ENCODE results near the gene ABR. TPM values are rescaled to one million over a fixed set of nuclear protein-coding genes. Genes with fewer than 3 reads are reported as not detected.
"Not testable (repeated sequence)": the region's sequence is repeated elsewhere in the genome, so short reads cannot be mapped to it uniquely, and the experiment has no call there.

ABR gene
- total RNA-seq, 2 donors from 2014 or later: 80.7 to 82.7 TPM

- H3K27ac ChIP-seq: no peak overlapping the region
- intact Hi-C loops (cut with DNase I): no loop called here
- H3K4me1 ChIP-seq (replicated peaks): no peaks in the 10 kb centered on the region
- WGBS: 85% methylated on average over 15 of the region's 15 CpGs
- H3K4me3 ChIP-seq: no peak overlapping the region
- H3K27me3 ChIP-seq (replicated peaks; ENCODE audit: insufficient read depth): no peaks in the 10 kb centered on the region
- TF ChIP-seq POLR2AphosphoS5 (IDR thresholded peaks at IDR 0.05): no peak
- TF ChIP-seq, protein P1, sequence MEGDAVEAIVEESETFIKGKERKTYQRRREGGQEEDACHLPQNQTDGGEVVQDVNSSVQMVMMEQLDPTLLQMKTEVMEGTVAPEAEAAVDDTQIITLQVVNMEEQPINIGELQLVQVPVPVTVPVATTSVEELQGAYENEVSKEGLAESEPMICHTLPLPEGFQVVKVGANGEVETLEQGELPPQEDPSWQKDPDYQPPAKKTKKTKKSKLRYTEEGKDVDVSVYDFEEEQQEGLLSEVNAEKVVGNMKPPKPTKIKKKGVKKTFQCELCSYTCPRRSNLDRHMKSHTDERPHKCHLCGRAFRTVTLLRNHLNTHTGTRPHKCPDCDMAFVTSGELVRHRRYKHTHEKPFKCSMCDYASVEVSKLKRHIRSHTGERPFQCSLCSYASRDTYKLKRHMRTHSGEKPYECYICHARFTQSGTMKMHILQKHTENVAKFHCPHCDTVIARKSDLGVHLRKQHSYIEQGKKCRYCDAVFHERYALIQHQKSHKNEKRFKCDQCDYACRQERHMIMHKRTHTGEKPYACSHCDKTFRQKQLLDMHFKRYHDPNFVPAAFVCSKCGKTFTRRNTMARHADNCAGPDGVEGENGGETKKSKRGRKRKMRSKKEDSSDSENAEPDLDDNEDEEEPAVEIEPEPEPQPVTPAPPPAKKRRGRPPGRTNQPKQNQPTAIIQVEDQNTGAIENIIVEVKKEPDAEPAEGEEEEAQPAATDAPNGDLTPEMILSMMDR (IDR thresholded peaks at IDR 0.05): no peak
- no peak for TF ChIP-seq POLR2A (IDR thresholded peaks at IDR 0.05)
- DNase-seq (ENCODE audit: low spot score): no peak
- peaks cover 0 to 3% of the 10 kb centered on the region in 2 donors for H3K36me3 ChIP-seq
- no peaks in the 10 kb centered on the region for H3K9me3 ChIP-seq
Measured at GRCh38 chr17:1076299-1076981, 103.3 kb downstream of the ABR start.

GRCh38 chr17:1074886-1075605 is 104.7 kb downstream of the ABR start:
- no peak overlapping the region for H3K4me3 ChIP-seq
- TF ChIP-seq, protein P1 (IDR thresholded peaks at IDR 0.05): no peak
- TF ChIP-seq POLR2AphosphoS5 (IDR thresholded peaks at IDR 0.05) (no peak), POLR2A (IDR thresholded peaks at IDR 0.05) (no peak)
- H3K27me3 ChIP-seq (replicated peaks; ENCODE audit: insufficient read depth): no peaks in the 10 kb centered on the region
- H3K4me1 ChIP-seq (replicated peaks): no peaks in the 10 kb centered on the region
- peaks cover 0 to 5% of the 10 kb centered on the region in 2 donors for H3K36me3 ChIP-seq
- no peak overlapping the region for H3K27ac ChIP-seq
- 85% methylated on average over 17 of the region's 20 CpGs for WGBS
- intact Hi-C loops (cut with DNase I): no loop called here
- H3K9me3 ChIP-seq: no peaks in the 10 kb centered on the region
- no peak for DNase-seq (ENCODE audit: low spot score)

DNA sequence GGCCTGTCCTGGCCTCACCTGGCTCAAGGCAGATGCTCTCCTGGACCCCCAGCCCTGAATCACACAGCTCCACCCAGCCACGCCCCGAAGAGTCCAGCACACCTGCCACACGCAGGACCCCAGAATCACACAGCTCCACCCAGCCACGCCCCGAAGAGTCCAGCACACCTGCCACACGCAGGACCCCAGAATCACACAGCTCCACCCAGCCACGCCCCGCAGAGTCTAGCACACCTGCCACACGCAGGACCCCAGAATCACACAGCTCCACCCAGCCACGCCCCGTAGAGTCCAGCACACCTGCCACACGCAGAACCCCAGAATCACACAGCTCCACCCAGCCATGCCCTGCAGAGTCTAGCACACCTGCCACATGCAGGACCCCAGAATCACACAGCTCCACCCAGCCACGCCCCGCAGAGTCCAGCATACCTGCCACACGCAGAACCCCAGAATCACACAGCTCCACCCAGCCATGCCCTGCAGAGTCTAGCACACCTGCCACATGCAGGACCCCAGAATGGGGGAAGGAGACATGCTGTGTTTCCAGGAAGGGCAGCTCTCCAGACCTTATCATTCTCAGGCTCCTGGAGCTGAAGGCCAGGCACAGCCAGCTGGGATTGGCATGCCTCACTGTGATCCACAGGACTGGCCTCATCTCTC is 105.7 kb downstream of the ABR start:
- WGBS: 89% methylated on average over 15 of the region's 15 CpGs
- DNase-seq (ENCODE audit: low spot score); H3K27me3 ChIP-seq (replicated peaks; ENCODE audit: insufficient read depth); intact Hi-C loops (cut with DNase I); H3K36me3 ChIP-seq; H3K9me3 ChIP-seq; H3K27ac ChIP-seq; H3K4me3 ChIP-seq; H3K4me1 ChIP-seq (replicated peaks): not testable (repeated sequence)

GRCh38 chr17:1073241-1073962 is 106.4 kb downstream of the ABR start:
- Histone ChIP-seq H3K4me3 (no peak overlapping the region), H3K27me3 (replicated peaks; ENCODE audit: insufficient read depth) (no peaks in the 10 kb centered on the region), H3K4me1 (replicated peaks) (no peaks in the 10 kb centered on the region), H3K36me3 (peaks cover 0 to 5% of the 10 kb centered on the region in 2 donors), H3K27ac (no peak overlapping the region), H3K9me3 (no peaks in the 10 kb centered on the region)
- TF ChIP-seq, protein P1 (IDR thresholded peaks at IDR 0.05): no peak
- intact Hi-C loops (cut with DNase I): no loop called here
- no peak for DNase-seq (ENCODE audit: low spot score)
- 87% methylated on average over 25 of the region's 25 CpGs for WGBS

GRCh38 chr17:1072551-1072961 is 107.2 kb downstream of the ABR start:
- no peaks in the 10 kb centered on the region for H3K4me1 ChIP-seq (replicated peaks)
- H3K27ac ChIP-seq: no peak overlapping the region
- TF ChIP-seq, protein P1 (IDR thresholded peaks at IDR 0.05): no peak
- no peak for TF ChIP-seq POLR2AphosphoS5 (IDR thresholded peaks at IDR 0.05)
- TF ChIP-seq POLR2A (IDR thresholded peaks at IDR 0.05): no peak
- H3K36me3 ChIP-seq: peaks cover 0 to 5% of the 10 kb centered on the region in 2 donors
- 89% methylated on average over 20 of the region's 20 CpGs for WGBS
- no peak overlapping the region for H3K4me3 ChIP-seq
- no peak for DNase-seq (ENCODE audit: low spot score)
- intact Hi-C loops (cut with DNase I): no loop called here
- no peaks in the 10 kb centered on the region for H3K27me3 ChIP-seq (replicated peaks; ENCODE audit: insufficient read depth)
- no peaks in the 10 kb centered on the region for H3K9me3 ChIP-seq

Measured in prostate gland (tissue), 2 donors.